HG03439 (cell line): Measurements from ENCODE around the gene PPARA.
"Not testable (repeated sequence)": the region's sequence is repeated elsewhere in the genome, so short reads cannot be mapped to it uniquely, and the experiment has no call there.

Source experiments
- ATAC-seq: cut with Tn5 transposase; IDR thresholded peaks from one replicate; pipeline ENCODE4 v1.9.1; 2021; ENCODE audit warnings: mild to moderate bottlenecking, moderate library complexity; ENCODE audit not compliant: unreplicated experiment

PPARA gene

GRCh38 chr22:46165977-46166376 is 15.7 kb downstream of the PPARA start:
- ATAC-seq: no peak

GRCh38 chr22:46169628-46170027 is 19.3 kb downstream of the PPARA start:
- no peak for ATAC-seq

- no peak for ATAC-seq
These were observed 21.6 kb downstream of the PPARA start for GRCh38 chr22:46171940-46172339.

GRCh38 chr22:46172522-46173110 is 22.3 kb downstream of the PPARA start:
- ATAC-seq: no peak

GRCh38 chr22:46173152-46173551 is 22.8 kb downstream of the PPARA start:
- ATAC-seq: no peak

GRCh38 chr22:46175631-46176030 is 25.3 kb downstream of the PPARA start:
- ATAC-seq: no peak

- ATAC-seq: no peak
These were observed 26.2 kb downstream of the PPARA start for GRCh38 chr22:46176508-46177003.

- no peak for ATAC-seq
These were observed 28.6 kb downstream of the PPARA start for GRCh38 chr22:46178755-46179505.

- no peak for ATAC-seq
These were observed 29.4 kb downstream of the PPARA start for GRCh38 chr22:46179748-46180147.

GRCh38 chr22:46180370-46181137 is 30.2 kb downstream of the PPARA start:
- no peak for ATAC-seq

GRCh38 chr22:46183733-46184132 is 33.4 kb downstream of the PPARA start:
- ATAC-seq: no peak

GRCh38 chr22:46185283-46185682 is 35.0 kb downstream of the PPARA start:
- ATAC-seq: no peak

- no peak for ATAC-seq
These were observed 37.5 kb downstream of the PPARA start for GRCh38 chr22:46187862-46188261.

- ATAC-seq: no peak
These were observed 42.1 kb downstream of the PPARA start for GRCh38 chr22:46192210-46192993.

GRCh38 chr22:46193898-46194310 is 43.6 kb downstream of the PPARA start:
- ATAC-seq: no peak

GRCh38 chr22:46195487-46196165 is 45.3 kb downstream of the PPARA start:
- ATAC-seq: no peak

- ATAC-seq: no peak
These were observed 46.0 kb downstream of the PPARA start for GRCh38 chr22:46196278-46196677.

- no peak for ATAC-seq
These were observed 47.9 kb downstream of the PPARA start for GRCh38 chr22:46198274-46198673.

- not testable (repeated sequence) for ATAC-seq
These were observed 48.5 kb downstream of the PPARA start for GRCh38 chr22:46198806-46199205.

- no peak for ATAC-seq
These were observed 50.9 kb downstream of the PPARA start for GRCh38 chr22:46201059-46201757.
